Rectal smooth muscle tissue (tissue), 1 donor: Measurements from ENCODE around the gene EPM2AIP1.
"Not testable (repeated sequence)": the region's sequence is repeated elsewhere in the genome, so short reads cannot be mapped to it uniquely, and the experiment has no call there.

Experiments used
- H3K27ac ChIP-seq: one replicate; pipeline ENCODE4 v1.7.0; 2013; ENCODE audit warnings: low read depth, low read length, inconsistent platforms
- H3K27me3 ChIP-seq: one replicate; pipeline ENCODE4 v1.7.0; 2013; ENCODE audit warnings: low read length; ENCODE audit not compliant: control insufficient read depth, insufficient read depth
- H3K36me3 ChIP-seq: one replicate; pipeline ENCODE4 v1.7.0; 2013; ENCODE audit warnings: low read length; ENCODE audit not compliant: control insufficient read depth, insufficient read depth
- H3K4me1 ChIP-seq: one replicate; pipeline ENCODE4 v1.7.0; 2013; ENCODE audit warnings: low read length; ENCODE audit not compliant: control insufficient read depth, insufficient read depth
- H3K4me3 ChIP-seq: one replicate; pipeline ENCODE4 v1.7.0; 2013; ENCODE audit warnings: low read length
- H3K9ac ChIP-seq: one replicate; pipeline ENCODE4 v1.7.0; 2013; ENCODE audit warnings: low read length

EPM2AIP1 gene

GRCh38 chr3:36989568-36989967 is 3.4 kb downstream of the EPM2AIP1 start:
- Histone ChIP-seq H3K27me3 (no peaks in the 10 kb centered on the region), H3K9ac (no peak overlapping the region), H3K4me3 (peak overlapping the region; percentile 2), H3K36me3 (peaks cover 7% of the 10 kb centered on the region), H3K27ac (no peak overlapping the region), H3K4me1 (peaks cover 36% of the 10 kb centered on the region)

- H3K27me3 ChIP-seq, result no peaks in the 10 kb centered on the region
- no peak overlapping the region for H3K9ac ChIP-seq
- peaks cover 10% of the 10 kb centered on the region for H3K36me3 ChIP-seq
- H3K4me1 ChIP-seq, result peaks cover 31% of the 10 kb centered on the region
- H3K27ac ChIP-seq, result no peak overlapping the region
- H3K4me3 ChIP-seq, result peak overlapping the region; percentile 2
Observed at GRCh38 chr3:36989005-36989404, 3.9 kb downstream of the EPM2AIP1 start.

GRCh38 chr3:36988356-36988755 is 4.6 kb downstream of the EPM2AIP1 start:
- H3K27ac ChIP-seq, result no peak overlapping the region
- peaks cover 13% of the 10 kb centered on the region for H3K36me3 ChIP-seq
- no peaks in the 10 kb centered on the region for H3K27me3 ChIP-seq
- no peak overlapping the region for H3K4me3 ChIP-seq
- H3K4me1 ChIP-seq, result peaks cover 28% of the 10 kb centered on the region
- H3K9ac ChIP-seq, result no peak overlapping the region

GRCh38 chr3:36981006-36981405 is 11.9 kb downstream of the EPM2AIP1 start:
- H3K9ac ChIP-seq, result no peak overlapping the region
- no peaks in the 10 kb centered on the region for H3K27me3 ChIP-seq
- no peaks in the 10 kb centered on the region for H3K4me1 ChIP-seq
- H3K36me3 ChIP-seq, result peaks cover 16% of the 10 kb centered on the region
- no peak overlapping the region for H3K4me3 ChIP-seq
- H3K27ac ChIP-seq, result no peak overlapping the region

- Histone ChIP-seq H3K27ac (no peak overlapping the region), H3K27me3 (no peaks in the 10 kb centered on the region), H3K4me1 (no peaks in the 10 kb centered on the region), H3K9ac (no peak overlapping the region), H3K36me3 (no peaks in the 10 kb centered on the region), H3K4me3 (no peak overlapping the region)
Observed at GRCh38 chr3:36973139-36973538, 19.8 kb downstream of the EPM2AIP1 start.

GRCh38 chr3:36972163-36972562 is 20.8 kb downstream of the EPM2AIP1 start:
- Histone ChIP-seq H3K9ac (no peak overlapping the region), H3K36me3 (no peaks in the 10 kb centered on the region), H3K27me3 (no peaks in the 10 kb centered on the region), H3K27ac (no peak overlapping the region), H3K4me1 (no peaks in the 10 kb centered on the region), H3K4me3 (no peak overlapping the region)

GRCh38 chr3:36969540-36970432 is 23.1 kb downstream of the EPM2AIP1 start:
- Histone ChIP-seq H3K9ac (no peak overlapping the region), H3K36me3 (no peaks in the 10 kb centered on the region), H3K27me3 (no peaks in the 10 kb centered on the region), H3K27ac (no peak overlapping the region), H3K4me3 (no peak overlapping the region), H3K4me1 (no peaks in the 10 kb centered on the region)

GRCh38 chr3:36969085-36969484 is 23.8 kb downstream of the EPM2AIP1 start:
- no peaks in the 10 kb centered on the region for H3K36me3 ChIP-seq
- H3K9ac ChIP-seq, result no peak overlapping the region
- H3K27ac ChIP-seq, result no peak overlapping the region
- no peak overlapping the region for H3K4me3 ChIP-seq
- no peaks in the 10 kb centered on the region for H3K4me1 ChIP-seq
- H3K27me3 ChIP-seq, result no peaks in the 10 kb centered on the region

- H3K36me3 ChIP-seq, result no peaks in the 10 kb centered on the region
- no peaks in the 10 kb centered on the region for H3K27me3 ChIP-seq
- H3K27ac ChIP-seq, result no peak overlapping the region
- H3K9ac ChIP-seq, result no peak overlapping the region
- no peaks in the 10 kb centered on the region for H3K4me1 ChIP-seq
- no peak overlapping the region for H3K4me3 ChIP-seq
Observed at GRCh38 chr3:36965440-36965839, 27.5 kb downstream of the EPM2AIP1 start.

- no peaks in the 10 kb centered on the region for H3K36me3 ChIP-seq
- H3K4me3 ChIP-seq, result no peak overlapping the region
- no peaks in the 10 kb centered on the region for H3K4me1 ChIP-seq
- no peak overlapping the region for H3K9ac ChIP-seq
- no peaks in the 10 kb centered on the region for H3K27me3 ChIP-seq
- H3K27ac ChIP-seq, result no peak overlapping the region
Observed at GRCh38 chr3:36964817-36965216, 28.1 kb downstream of the EPM2AIP1 start.

- Histone ChIP-seq H3K4me3 (no peak overlapping the region), H3K27me3 (no peaks in the 10 kb centered on the region), H3K36me3 (no peaks in the 10 kb centered on the region), H3K9ac (no peak overlapping the region), H3K4me1 (no peaks in the 10 kb centered on the region), H3K27ac (no peak overlapping the region)
Observed at GRCh38 chr3:36964331-36964730, 28.6 kb downstream of the EPM2AIP1 start.

GRCh38 chr3:36963008-36963407 is 29.9 kb downstream of the EPM2AIP1 start:
- not testable (repeated sequence) for H3K4me3 ChIP-seq, H3K27ac ChIP-seq, H3K4me1 ChIP-seq, H3K36me3 ChIP-seq, H3K9ac ChIP-seq, H3K27me3 ChIP-seq

- H3K4me1 ChIP-seq, result no peaks in the 10 kb centered on the region
- H3K27me3 ChIP-seq, result no peaks in the 10 kb centered on the region
- H3K27ac ChIP-seq, result no peak overlapping the region
- no peak overlapping the region for H3K9ac ChIP-seq
- no peaks in the 10 kb centered on the region for H3K36me3 ChIP-seq
- H3K4me3 ChIP-seq, result no peak overlapping the region
Observed at GRCh38 chr3:36960502-36960901, 32.4 kb downstream of the EPM2AIP1 start.
